ENCODE data around the gene ARID3B.

Gene ARID3B

DNA sequence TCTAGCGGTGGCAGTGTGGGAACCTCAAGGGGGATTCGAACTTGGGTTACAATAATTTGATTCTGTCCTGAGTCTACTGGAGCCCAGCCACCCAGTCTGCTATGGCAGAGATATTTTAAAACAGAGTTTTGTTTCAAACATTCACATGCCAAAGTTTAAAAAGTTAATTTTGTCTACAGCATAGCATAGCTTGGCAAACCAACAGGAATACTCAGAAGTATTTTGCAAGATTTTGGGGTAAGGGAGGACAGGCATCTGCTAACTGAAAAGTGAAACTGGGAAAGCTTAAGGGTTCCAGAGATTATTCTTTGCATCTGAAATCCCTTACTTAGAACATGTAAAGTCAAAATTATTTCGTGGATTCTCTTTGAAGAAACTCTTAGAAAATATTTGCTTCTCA, 6.6 kb downstream of the ARID3B start:
- in situ Hi-C loops (cut with MboI; ENCODE audit: low sequenced_read_pairs, unreplicated experiment): no loop called here

DNA sequence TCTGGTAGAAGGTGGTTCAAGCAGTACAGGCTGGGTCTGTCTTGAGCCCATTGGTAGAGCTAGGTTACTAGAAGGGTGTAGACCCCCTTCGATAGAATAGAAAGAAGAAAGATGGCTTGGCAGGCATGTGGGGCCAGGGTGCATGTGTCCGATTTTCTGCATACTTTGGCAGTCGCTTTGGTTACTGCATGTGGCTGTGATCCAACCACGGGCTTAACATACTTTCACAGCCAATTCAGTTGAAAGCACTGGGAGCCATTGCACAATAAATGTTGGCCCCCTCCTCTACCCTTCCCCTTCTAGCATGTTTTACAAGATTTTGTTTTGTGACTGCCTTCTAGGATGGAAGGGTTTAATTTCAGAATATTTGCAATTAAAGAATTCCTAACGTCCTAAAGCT, 7.2 kb downstream of the ARID3B start:
- in situ Hi-C loops (cut with MboI; ENCODE audit: low sequenced_read_pairs, unreplicated experiment): no loop called here
- DNase-seq (ENCODE audit: low spot score): no peak

More for the DNA sequence above, 6.6 kb downstream of the ARID3B start:
- DNase-seq (ENCODE audit: low spot score): no peak
- TF ChIP-seq CTCF (IDR thresholded peaks at IDR 0.05; ENCODE audit: borderline replicate concordance, control extremely low read depth, extremely low read depth, insufficient read depth, missing control alignments): no peak

GRCh38 chr15:74549816-74550215, 8.8 kb downstream of the ARID3B start:
- no peak for TF ChIP-seq CTCF (IDR thresholded peaks at IDR 0.05; ENCODE audit: borderline replicate concordance, control extremely low read depth, extremely low read depth, insufficient read depth, missing control alignments)
- in situ Hi-C loops (cut with MboI; ENCODE audit: low sequenced_read_pairs, unreplicated experiment): no loop called here
- DNase-seq (ENCODE audit: low spot score): no peak

More for the DNA sequence above, 7.2 kb downstream of the ARID3B start:
- TF ChIP-seq CTCF (IDR thresholded peaks at IDR 0.05; ENCODE audit: borderline replicate concordance, control extremely low read depth, extremely low read depth, insufficient read depth, missing control alignments): no peak

DNA sequence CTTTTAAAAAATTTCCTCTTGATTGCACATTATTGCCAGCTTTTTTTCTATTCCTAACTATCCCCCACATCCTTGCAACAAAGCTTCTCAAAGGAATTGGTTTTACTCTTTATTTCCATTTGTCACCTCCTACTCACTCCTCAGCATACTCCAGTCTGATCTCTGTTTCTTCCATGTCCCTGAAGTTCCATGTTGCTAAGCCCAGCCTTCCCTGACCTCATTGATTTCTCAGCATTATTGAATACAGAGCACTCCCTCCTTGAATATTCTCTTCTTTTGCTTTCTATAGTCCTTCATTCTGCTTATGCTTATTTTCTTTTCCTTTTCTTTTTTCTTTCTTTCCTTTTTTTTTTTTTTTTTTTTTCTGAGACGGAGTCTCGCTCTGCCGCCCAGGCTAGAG, 10.7 kb downstream of the ARID3B start:
- in situ Hi-C loops (cut with MboI; ENCODE audit: low sequenced_read_pairs, unreplicated experiment): no loop called here
- no peak for TF ChIP-seq CTCF (IDR thresholded peaks at IDR 0.05; ENCODE audit: borderline replicate concordance, control extremely low read depth, extremely low read depth, insufficient read depth, missing control alignments)
- DNase-seq (ENCODE audit: low spot score): no peak

- TF ChIP-seq CTCF (IDR thresholded peaks at IDR 0.05; ENCODE audit: borderline replicate concordance, control extremely low read depth, extremely low read depth, insufficient read depth, missing control alignments): no peak
- in situ Hi-C loops (cut with MboI; ENCODE audit: low sequenced_read_pairs, unreplicated experiment): no loop called here
- no peak for DNase-seq (ENCODE audit: low spot score)
Observed at GRCh38 chr15:74552773-74553441, 11.9 kb downstream of the ARID3B start.

DNA sequence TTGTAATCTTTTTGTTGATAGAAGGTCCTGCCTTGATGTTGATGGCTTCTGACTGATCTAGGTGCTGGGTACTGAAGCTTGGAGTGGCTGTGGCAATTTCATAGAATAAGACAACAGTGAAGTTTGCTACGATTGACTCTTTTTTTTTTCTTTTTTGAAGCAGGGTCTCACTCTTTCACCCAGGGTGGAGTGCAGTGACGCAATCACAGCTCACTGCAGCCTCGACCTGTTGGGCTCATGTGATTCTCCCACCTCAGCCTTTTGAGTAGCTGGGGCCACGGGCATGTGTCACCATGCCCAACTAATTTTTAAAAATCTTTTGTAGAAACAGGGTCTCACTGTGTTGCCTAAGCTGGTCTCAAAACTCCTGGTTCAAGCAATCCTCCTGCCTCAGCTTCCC, 14.2 kb downstream of the ARID3B start:
- DNase-seq (ENCODE audit: low spot score): no peak
- no peak for TF ChIP-seq CTCF (IDR thresholded peaks at IDR 0.05; ENCODE audit: borderline replicate concordance, control extremely low read depth, extremely low read depth, insufficient read depth, missing control alignments)
- in situ Hi-C loops (cut with MboI; ENCODE audit: low sequenced_read_pairs, unreplicated experiment): no loop called here
